ENCODE results near the gene SPSB1. TPM values are rescaled to one million over a fixed set of nuclear protein-coding genes. Genes with fewer than 3 reads are reported as not detected.

The SPSB1 gene
- total and polyA plus RNA-seq, 10 of the 15 experiments (the other 5 are each of a cell fraction or from before 2014, with no cell fraction given): 0.02 to 2.0 (median 0.90) TPM; not detected in 1

- Histone ChIP-seq H4K20me1 (ENCODE audit: control insufficient read depth, insufficient read depth) (no peaks in the 10 kb centered on the region), H2AFZ (ENCODE audit: control insufficient read depth, low read depth, low read length) (no peak overlapping the region), H3K4me3 (no peak overlapping the region), H3K79me2 (ENCODE audit: control insufficient read depth, insufficient read depth, low read length) (no peaks in the 10 kb centered on the region), H3K36me3 (ENCODE audit: control insufficient read depth in 2 of 2, insufficient read depth in 2 of 2, low read length in 1 of 2) (no peaks in the 10 kb centered on the region), H3K27me3 (replicated peaks in 1 of 2; ENCODE audit: control insufficient read depth in 2 of 2, insufficient read depth in 2 of 2, low read length in 1 of 2) (no peaks in the 10 kb centered on the region), H3K27ac (ENCODE audit: control insufficient read depth, insufficient read depth) (no peak overlapping the region), H3K4me1 (ENCODE audit: control insufficient read depth, insufficient read depth, low read length) (peaks cover 3% of the 10 kb centered on the region; the same call in 1 of the 2 replicates), H3K9ac (ENCODE audit: control insufficient read depth, insufficient read depth, low read length) (no peak overlapping the region), H3K9me3 (replicated peaks; ENCODE audit: control insufficient read depth, insufficient read depth, low read length) (no peaks in the 10 kb centered on the region), H3K4me2 (ENCODE audit: control insufficient read depth, insufficient read depth) (no peak overlapping the region)
- no peak for TF ChIP-seq SMC3 (IDR thresholded peaks at IDR 0.05; ENCODE audit: borderline replicate concordance, low read length)
- no peak for TF ChIP-seq BRCA1 (IDR thresholded peaks at IDR 0.05; ENCODE audit: low read depth, low read length)
- TF ChIP-seq SUPT20H (IDR thresholded peaks at IDR 0.05; ENCODE audit: borderline replicate concordance, control insufficient read depth, low read depth, low read length): no peak
- no peak for TF ChIP-seq SIN3A (IDR thresholded peaks at IDR 0.05; ENCODE audit: low read depth, low read length)
- TF ChIP-seq SUZ12 (IDR thresholded peaks at IDR 0.05; ENCODE audit: unreplicated experiment): no peak
- TF ChIP-seq CREB1 (IDR thresholded peaks at IDR 0.05; ENCODE audit: low read depth): no peak
- no peak for TF ChIP-seq CEBPZ (IDR thresholded peaks at IDR 0.05; ENCODE audit: low read depth, low read length)
- no peak for TF ChIP-seq ZNF687 (IDR thresholded peaks at IDR 0.05)
- TF ChIP-seq HDGF (IDR thresholded peaks at IDR 0.05): no peak
- no TSS peak for BruUV-seq (replicated peaks)
- RAD21 ChIA-PET (ENCODE audit: unreplicated experiment): interaction anchor here (1.4 kb wide), 1 partner anchor 67 kb away, joined by 4 read pairs; no protein-coding TSS in a partner anchor
- SMC1A ChIA-PET (ENCODE audit: uncharacterized antibody, unreplicated experiment): no interaction called here
- DNase-seq (ENCODE audit: low read depth, low spot score): no peak
- no peak for FAIRE-seq
- WGBS (ENCODE audit: insufficient coverage, insufficient replicate concordance, low lambda C conversion rate, missing lambda C conversion rate): 63% methylated on average over 7 of the region's 8 CpGs
- POLR2A ChIA-PET: no interaction called here
- in situ Hi-C loops (cut with MboI) (no loop called here), intact Hi-C loops (cut with micrococcal nuclease; ENCODE audit: unreplicated experiment) (no loop called here)
- CTCF ChIA-PET: no interaction called here
- no peak for ATAC-seq
Observed at GRCh38 chr1:9357958-9358357, 65.3 kb downstream of the SPSB1 start.

All from GM12878 (cell line).